ENCODE measurements around the gene SHANK2.
"Not testable (repeated sequence)": the region's sequence is repeated elsewhere in the genome, so short reads cannot be mapped to it uniquely, and the experiment has no call there.

Gene SHANK2

DNA sequence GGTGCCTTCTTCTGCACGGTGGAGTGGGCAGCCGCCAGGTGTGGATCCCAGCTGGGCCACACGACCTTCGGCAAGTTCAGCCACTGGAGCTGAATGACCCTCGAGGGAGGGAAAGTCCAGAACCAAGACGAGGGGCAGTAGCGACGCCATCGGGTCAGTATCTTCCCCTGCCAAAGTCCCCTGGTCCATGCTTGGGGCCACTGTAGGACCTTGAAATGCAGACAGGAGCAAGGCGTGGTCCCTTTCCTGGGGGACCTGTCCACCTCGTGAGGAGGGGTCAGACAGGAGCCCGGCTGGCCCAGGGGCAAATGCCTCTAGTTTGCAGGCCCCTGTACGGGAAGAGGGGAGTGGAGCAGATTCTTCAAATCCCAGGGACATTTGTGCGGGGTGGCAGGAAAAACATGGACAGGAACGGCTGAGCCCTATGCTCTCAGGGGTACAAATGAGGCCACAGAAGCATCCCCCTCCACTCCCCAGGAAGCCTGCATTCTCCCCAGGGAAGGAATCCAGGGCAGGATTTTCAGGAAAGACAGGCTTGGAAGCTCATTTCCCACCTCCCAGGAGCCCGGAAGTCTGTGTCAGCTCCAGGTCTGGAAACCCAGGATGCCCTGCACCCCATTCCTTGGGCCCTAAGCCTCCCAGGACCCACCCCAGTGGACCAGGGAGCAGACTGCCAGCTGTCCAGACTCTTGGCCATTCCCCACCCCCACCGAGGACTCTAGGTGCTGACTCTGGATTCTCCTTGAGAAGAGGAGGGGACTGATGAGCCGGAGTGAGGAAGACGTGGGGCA is 6.6 kb downstream of the SHANK2 start:
- no peak for DNase-seq (ENCODE audit: low read depth in 2 of 2)

DNA sequence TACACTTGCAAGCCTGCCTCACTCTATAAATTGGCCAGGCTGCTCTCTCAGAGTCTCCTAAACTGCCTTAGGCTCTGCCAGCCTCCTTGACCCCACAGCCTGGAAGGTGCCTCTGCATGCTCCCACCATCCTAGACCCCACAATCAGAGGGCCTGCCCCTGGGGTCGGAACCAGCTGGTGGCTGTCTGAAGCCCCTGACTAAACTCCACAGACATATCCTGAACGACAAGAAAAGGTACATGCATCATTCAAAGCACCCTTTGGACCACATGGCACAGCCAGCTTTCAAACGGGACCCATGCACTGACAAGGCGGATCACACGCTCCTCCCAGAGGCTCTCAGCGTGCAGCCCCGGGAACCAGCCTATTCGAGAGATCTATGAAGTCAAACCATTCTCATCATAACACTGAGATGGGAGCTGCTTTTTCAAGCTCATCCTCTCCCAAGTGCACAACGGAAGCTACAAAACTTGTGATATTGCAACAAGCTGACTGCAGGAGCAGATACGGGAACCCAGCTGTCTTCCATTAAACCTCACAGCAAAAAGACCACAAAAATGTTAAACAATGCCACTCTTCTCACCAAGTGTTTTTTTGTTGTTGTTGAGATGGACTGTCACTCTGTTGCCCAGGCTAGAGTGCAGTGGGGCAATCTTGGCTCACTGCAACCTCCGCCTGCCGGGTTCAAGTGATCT is 8.1 kb downstream of the SHANK2 start:
- DNase-seq (ENCODE audit: low read depth in 2 of 2), result no peak

DNA sequence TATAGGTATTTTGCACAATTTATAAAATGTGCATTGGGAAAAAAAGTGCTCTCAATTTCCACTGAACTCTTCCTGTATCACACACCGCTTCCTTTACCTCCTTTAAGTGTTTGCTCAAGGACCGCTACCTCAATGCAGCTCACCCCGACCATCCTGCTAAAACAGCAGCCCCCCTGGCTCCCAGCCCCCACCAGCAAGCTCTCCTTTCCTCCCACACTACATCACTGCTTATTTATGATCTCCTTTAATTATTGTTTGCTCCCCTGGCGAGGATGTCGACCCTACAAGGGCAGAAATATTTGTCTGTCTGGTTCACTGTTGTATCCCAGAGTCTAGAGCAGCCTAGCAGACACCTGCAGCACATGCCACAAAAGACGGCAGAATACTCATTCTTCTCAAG is 10.0 kb downstream of the SHANK2 start:
- DNase-seq (ENCODE audit: low read depth in 2 of 2), result no peak

DNA sequence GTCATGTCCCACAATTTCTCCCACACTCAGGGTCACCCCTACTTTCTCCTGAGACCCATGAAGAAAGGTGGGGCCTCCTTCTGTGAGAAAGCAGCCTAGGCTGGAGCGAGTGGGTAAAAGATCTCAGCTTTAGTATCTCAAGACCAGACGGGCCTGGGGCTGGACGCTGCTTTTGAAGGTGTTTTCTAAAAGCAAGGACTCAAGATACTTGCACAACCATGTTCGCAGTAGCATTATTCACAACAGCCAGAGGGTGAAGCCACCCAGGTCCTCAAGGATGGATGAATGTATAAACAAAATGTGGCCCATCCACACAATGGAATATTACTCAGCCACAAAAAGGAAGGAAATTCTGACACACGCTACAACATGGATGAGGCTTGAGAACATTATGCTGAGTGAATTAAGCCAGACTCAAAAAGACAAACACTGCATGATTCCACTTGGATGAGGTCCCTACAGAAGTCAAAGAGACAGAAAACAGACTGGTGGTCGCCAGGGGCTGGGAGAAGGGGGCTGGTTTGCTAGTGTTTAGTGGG is 10.6 kb downstream of the SHANK2 start:
- DNase-seq (ENCODE audit: low read depth in 2 of 2), result no peak

DNA sequence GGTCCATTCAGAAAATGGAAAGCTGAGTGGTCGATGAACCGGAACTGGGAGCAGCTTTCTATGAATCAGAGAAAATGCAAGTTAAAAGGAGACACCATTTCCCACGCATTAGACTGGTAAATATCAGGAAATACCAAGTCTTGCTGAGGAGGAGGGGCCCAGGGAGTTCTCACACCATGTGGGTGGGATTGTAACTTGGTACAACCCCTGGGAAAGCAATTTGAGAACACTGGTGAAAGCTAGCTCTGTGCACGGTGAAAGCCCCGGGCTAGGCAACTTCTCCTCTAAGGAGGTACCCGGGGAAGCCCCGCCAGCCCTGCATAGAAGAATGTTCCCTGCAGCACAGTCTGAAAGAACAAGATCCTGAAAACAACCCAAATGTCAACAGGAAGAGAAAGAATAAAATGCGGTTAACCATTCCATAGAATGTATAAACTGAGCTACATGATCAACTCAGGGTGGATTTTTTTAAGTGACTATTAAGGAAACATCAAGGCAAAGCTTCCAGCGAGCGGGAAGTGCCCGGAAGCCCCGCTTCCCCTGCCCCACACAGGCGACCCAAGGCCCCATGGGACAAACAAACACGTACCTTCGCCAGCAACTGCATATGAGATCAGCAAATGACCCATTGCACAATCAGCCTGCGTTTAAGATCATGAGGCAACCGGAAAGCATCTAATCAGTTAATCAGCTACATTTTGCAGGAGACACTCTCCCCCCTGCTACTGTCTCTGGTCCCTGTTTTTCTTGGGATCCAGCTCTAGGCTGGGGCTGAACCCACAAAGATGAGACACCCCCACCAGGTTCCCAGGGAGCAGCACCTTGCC is 11.3 kb downstream of the SHANK2 start:
- DNase-seq (ENCODE audit: low read depth in 2 of 2), result no peak

DNA sequence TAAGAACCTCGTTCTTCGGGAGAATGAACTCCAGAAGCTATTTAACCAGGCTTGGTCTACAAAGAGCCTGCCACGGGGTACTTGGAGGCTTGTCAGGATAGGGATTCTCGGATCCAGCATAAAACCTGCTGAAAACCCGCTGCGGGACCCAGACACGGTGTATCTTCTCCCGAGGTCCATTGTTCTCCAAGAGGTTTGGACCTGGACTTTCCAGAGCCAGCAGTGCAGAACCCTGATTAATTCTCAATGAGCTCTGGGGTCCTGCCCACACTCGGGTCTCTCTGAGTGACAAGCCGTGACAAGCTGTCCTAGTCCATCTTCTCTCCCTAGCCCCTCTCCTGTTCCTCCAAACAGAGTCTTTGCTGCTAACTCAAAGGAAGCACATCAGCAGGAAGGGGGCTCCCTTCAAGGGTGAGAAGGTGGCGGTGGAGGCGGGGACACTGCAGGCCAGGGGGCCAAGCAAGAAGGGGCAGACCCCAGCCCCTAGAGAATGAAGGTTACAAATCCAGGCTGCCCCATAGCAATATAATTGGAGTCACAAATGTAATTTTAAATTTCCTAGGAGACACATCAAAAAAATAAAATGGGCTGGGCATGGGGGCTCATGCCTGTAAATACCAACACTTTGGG is 12.2 kb downstream of the SHANK2 start:
- DNase-seq (ENCODE audit: low read depth in 2 of 2), result no peak

DNA sequence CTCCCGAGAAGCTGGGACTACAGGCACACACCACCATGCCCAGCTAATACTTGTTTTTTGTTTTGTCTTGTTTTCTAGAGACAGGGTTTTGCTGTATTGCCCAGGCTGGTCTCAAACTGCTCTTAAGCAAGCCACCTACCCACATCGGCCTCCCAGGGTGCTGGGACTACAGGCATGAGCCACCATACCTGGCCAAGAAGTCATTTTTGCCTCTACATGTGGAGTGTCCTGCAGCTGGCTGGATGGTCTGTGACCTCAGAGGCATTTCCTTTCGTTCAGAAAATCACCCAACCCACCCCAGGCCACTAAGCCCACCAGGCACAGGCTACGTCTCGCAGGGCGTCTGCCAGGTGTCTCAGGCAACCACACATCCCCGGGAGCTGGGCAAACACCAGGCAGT is 12.8 kb downstream of the SHANK2 start:
- no peak for DNase-seq (ENCODE audit: low read depth in 2 of 2)

DNA sequence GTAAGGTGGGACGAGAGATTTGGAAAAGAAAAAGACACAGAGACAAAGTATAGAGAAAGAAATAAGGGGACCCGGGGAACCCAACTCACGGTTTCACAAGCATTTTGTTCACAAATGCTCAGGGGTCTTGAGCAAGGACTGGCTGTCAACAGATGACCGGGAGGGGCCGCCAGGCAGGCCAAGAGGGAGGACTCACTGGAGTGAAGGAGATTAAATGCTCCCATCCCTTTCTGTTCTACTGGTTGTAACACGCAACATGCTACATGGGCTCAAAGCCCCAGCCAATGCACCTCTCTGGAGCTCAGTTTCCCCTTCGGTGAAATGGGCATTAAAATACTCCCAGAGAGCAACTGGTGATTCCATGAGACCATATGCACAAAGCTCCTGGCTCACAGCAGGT is 13.4 kb downstream of the SHANK2 start:
- DNase-seq (ENCODE audit: low read depth in 2 of 2), result no peak

DNA sequence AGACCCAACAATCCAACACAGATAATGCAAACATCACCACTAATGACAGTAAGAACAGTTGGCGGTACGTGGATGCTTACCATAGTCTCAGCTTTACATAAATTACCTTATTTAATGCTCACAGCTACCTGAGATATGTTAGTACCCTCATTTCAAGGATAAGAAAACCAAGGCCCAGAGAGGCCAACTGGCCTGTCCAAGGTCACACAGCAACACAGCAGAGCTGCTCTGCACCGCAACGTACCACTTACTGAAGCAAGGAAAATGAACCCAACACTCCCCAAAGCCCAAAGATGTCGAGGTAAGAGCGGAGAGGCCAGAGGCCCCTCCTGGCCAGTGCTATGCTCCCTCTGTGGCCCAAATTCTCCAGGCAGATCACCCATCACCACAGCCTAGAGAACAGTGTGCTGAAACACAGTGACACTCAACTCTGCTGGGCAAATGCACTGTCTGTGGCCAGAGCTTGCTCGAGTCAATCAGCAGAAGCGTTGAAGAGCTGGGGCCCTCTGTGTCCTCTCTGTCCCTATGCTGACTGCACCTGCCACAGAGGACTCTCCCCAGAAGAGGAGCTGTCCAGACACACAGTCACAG is 14.0 kb downstream of the SHANK2 start:
- no peak for DNase-seq (ENCODE audit: low read depth in 2 of 2)

DNA sequence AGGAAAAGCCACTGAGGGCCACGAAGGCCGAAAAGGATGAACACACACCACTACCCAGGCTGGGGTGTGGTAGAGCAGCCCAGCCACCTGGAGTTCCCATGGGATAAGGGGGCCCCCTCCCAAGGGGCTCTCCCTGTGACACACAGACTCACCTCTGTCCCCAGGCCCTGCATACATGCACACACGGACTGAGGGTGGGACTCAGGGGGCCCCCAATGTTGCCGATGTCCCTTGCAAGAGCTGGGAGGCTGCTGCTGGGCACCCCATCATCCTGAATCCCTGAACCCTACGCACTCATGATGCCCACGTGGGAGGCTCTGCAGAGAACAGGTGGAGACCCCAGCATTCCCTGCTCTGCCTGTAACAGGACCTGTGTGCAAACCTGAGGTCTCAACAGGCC is 14.5 kb downstream of the SHANK2 start:
- DNase-seq (ENCODE audit: low read depth in 2 of 2), result no peak

DNA sequence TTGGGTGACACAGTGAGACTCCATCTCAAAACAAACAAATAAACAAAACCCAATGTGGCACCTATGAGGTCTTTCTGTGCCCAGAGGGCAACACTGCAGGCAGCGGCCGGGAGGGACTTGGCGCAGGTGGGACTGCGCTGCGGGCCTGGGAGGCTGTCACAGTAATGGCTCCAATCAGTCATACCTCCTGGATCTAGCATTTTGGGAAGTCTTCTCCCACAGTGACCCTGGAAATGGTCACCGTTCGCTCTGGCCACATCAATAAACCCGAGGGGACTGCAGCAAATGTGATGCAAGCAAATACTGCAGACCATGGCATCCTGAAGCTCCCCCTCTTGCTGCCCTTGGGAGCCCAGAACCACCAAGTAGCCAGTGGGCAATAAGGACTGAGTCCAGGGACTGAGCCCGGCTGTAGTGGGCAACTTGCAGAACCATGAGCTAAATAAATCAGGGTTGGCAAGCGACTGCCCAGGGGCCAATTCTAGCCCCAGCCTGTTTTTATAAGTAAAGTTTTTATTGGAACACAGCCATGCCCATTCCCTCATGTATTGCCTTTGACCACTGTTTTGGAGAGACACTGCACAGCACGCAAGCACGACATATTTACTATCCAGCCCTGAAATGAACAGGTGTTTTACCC is 15.4 kb downstream of the SHANK2 start:
- no peak for DNase-seq (ENCODE audit: low read depth in 2 of 2)

DNA sequence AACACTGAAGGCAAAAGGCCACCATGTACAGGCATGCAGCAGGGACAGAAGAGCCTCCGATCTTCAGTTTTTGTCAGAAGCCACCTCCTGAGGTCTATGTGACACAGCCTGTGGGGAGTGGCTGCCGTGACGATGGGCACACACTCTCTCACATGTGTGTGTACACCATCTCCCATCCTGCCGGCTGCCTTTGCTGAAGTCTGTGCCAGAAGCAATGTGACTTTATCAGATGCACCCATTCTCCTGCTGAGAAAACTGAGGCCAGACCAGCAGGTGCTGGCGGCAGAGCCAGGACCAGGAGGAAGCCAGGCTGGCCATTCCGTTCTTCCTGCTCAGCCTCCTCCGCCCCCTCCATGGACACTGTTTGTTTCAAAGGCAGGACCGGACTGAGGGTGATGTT is 16.7 kb downstream of the SHANK2 start:
- no peak for DNase-seq (ENCODE audit: low read depth in 2 of 2)

DNA sequence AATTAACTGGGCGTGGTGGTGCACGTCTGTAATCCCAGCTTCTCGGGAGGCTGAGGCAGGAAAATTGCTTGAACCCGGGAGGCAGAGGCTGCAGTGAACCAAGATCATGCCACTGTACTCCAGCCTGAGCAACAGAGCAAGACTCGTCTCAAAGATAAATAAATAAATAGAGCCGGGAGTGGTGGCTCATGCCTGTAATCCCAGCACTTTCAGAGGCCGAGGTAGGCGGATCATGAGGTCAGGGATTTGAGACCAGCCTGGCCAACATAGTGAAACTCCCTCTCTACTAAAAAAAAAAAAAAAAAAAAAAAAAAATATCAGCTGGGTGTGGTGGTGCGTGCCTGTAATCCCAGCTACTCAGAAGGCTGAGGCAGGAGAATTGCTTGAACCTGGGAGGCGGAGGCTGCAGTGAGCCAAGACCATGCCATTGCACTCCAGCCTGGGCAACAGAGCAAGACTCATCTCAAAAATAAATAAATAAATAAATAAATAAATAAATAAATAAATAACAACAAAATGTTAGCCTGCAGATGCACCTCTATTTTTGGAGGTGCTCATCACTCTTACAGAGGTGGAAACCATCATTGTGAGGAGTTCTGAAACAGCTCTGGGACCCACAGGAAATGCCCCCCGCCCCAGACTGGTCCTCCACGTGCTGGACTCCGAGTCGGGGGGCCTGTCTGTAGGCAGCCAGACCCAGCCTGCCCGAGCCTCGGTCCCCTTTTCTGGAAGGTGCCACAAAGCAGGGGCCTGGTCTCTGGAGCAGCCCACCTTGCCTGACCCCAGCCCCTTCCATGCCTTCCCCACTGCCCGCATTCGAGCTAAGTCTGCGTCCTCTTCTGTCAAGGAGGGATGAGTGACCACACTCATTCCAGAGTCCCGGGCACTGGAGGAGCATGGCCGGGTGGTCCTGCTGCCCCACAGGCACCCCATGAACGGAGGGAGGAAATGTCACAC is 18.2 kb downstream of the SHANK2 start:
- not testable (repeated sequence) for DNase-seq (ENCODE audit: low read depth in 2 of 2)

DNA sequence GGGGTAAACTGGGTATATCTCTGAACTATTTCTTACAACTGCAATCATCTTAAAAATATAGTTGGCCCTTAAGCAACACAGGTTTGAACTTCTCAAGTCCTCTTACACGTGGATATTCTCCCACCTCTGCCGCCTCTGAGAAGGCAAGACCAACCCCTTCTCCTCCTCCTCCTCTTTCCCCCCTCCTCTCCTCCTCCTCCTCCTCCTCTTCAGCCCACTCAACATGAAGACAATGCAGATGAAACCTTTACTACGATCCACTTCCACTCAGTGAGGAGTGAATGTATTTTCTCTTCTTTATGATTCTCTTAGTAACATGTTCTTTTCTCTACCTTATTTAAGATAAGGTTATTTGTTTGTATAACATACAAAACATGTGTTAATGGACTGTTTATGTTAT is 20.0 kb downstream of the SHANK2 start:
- DNase-seq (ENCODE audit: low read depth in 2 of 2), result no peak

DNA sequence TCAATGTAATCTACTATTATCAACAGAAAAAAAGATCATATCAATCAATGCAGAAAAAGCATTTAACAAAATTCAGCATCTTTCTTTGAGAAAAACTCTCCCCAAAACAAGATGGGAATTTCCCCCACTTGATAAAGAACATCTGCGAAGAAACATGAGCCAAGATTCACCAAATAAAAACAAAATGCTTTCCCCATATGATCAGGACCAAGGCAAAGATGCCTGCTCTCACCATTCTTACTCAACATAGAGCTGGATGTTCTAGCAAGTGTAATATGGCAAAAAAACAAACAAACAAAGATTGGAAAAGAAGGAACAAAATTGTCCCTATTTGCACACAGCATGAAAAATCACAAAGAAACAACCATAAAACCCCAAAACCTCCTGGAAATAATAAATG is 23.4 kb downstream of the SHANK2 start:
- no peak for DNase-seq (ENCODE audit: low read depth in 2 of 2)

DNA sequence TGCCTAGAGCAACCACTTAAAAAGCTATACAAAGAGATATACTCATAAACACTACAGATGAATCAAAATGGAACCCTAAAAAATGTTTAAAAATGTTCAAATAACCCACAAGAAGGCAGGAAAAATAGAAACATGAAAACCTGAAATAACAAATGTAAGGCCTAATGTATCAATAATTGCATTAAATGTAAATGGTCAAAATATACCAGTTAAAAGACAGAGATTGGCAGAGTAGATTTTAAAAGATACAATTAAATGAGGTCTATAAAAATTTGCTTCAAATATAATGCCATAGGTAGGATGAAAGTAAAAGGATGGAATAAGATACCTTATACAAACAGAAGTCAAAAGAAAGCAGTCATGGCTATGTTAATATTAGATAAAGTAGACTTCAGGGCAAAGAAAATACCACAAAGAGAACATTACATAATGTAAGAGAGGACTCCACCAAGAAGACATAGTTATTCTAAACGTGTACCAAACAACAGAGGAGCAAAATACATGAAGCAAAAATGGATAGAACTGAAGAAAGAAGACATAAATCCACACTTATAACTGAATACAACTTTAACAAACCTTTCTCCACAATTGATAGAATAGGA is 25.2 kb downstream of the SHANK2 start:
- no peak for DNase-seq (ENCODE audit: low read depth in 2 of 2)

DNA sequence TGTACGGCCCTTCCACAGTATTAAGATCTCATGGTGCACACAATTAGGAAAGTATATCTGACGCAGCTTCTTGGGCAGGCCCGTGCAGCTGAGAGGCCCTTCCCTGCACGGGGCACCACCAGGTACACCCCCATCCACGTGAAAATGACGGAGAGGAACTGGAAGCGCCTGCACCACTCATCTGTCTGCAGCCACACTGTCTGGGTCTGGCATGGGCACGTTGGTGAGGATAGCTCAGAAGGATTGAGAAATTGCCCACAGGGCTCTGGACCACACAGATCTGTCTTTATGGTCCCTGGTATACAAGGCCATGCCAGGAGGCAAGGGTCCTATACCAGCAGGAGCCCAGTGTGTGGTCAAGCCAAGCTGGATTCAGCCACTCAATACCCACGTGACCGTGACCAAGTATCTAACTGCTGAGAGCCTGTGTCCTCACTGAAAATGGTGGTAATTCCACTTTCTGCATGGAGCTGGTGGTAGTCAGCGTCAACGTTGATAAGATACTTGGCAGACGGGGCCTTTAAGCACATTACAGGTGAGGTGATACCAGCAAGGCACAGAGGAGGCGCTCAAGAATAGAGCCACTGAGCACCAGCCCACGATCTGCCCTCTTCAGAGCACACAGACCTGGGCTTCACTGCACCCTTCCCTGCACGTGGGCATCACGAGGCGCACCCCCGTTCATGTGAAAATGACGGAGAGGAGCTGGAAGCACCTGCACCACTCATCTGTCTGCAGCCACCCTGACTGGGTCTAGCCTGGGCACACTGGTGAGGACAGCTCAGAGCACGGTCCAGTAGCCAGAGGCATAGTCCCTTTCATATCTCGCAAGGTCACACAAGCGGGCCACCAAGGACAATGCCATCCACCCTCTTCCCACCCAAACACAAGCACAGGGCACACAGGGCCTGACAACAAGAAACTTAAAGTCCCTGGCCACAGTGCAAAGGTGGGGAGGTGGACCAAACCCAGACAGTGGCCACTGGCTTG is 28.4 kb downstream of the SHANK2 start:
- no peak for DNase-seq (ENCODE audit: low read depth in 2 of 2)

DNA sequence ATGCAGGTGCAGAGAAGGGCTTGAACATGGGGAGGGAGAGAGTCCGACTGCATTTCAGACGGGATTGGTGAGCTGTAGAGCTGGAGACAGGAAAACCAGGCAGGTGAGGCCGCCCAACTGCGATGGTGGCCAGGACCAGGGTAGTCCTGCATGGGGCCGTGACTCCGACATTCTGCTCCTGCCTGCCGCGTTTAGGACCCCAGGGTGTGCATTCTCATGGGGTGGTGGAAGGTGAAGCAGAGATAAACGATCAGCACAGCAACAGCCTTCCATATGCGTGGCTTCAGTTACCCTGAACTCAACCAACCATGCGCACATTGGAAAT is 29.3 kb downstream of the SHANK2 start:
- no peak for DNase-seq (ENCODE audit: low read depth in 2 of 2)

All from stimulated activated CD8-positive, alpha-beta memory T cell treated with anti-CD3 and anti-CD28 coated beads, Interleukin-15, amount 100 ng/mL, for 48 hours (primary cell).